Activated T-cell treated with anti-CD3 and anti-CD28 coated beads for 1 hour (primary cell): ENCODE results near the gene ARL4A.

Source experiments
- DNase-seq: peaks from one replicate; pipeline ENCODE4 v3.0.0-alpha.2; 2020; ENCODE audit warnings: low read depth

The ARL4A gene

GRCh38 chr7:12703881-12704280 lies 16.4 kb downstream of the ARL4A start:
- no peak for DNase-seq

- no peak for DNase-seq
These were observed 18.4 kb downstream of the ARL4A start for GRCh38 chr7:12705878-12706277.

GRCh38 chr7:12706900-12707536 lies 19.6 kb downstream of the ARL4A start:
- no peak for DNase-seq

GRCh38 chr7:12708314-12708713 lies 20.9 kb downstream of the ARL4A start:
- DNase-seq, result no peak

- no peak for DNase-seq
These were observed 22.5 kb downstream of the ARL4A start for GRCh38 chr7:12709726-12710502.

GRCh38 chr7:12711124-12711523 lies 23.7 kb downstream of the ARL4A start:
- DNase-seq, result no peak

- no peak for DNase-seq
These were observed 24.8 kb downstream of the ARL4A start for GRCh38 chr7:12712236-12712635.

- DNase-seq, result no peak
These were observed 26.4 kb downstream of the ARL4A start for GRCh38 chr7:12713625-12714378.

- no peak for DNase-seq
These were observed 26.9 kb downstream of the ARL4A start for GRCh38 chr7:12714379-12714737.

- DNase-seq, result no peak
These were observed 28.1 kb downstream of the ARL4A start for GRCh38 chr7:12715372-12716133.

GRCh38 chr7:12716134-12716681 lies 28.8 kb downstream of the ARL4A start:
- no peak for DNase-seq

- no peak for DNase-seq
These were observed 29.3 kb downstream of the ARL4A start for GRCh38 chr7:12716722-12717121.

GRCh38 chr7:12719141-12719919 lies 31.9 kb downstream of the ARL4A start:
- DNase-seq, result no peak

GRCh38 chr7:12719981-12720865 lies 32.8 kb downstream of the ARL4A start:
- no peak for DNase-seq

- DNase-seq, result no peak
These were observed 33.9 kb downstream of the ARL4A start for GRCh38 chr7:12721286-12721830.

- no peak for DNase-seq
These were observed 34.7 kb downstream of the ARL4A start for GRCh38 chr7:12722136-12722535.

GRCh38 chr7:12722636-12723605 lies 35.5 kb downstream of the ARL4A start:
- no peak for DNase-seq

GRCh38 chr7:12725575-12726316 lies 38.3 kb downstream of the ARL4A start:
- no peak for DNase-seq
